NCI-H510A treated with DMSO at 0.1 percent for 48 hours (cell line): Measurements from ENCODE around the gene CLIP1.
"Not testable (repeated sequence)": the region's sequence is repeated elsewhere in the genome, so short reads cannot be mapped to it uniquely, and the experiment has no call there.

Experiments
- DNase-seq: peaks from one replicate; lab custom pipeline; 2025; lab: John Stamatoyannopoulos, UW

The CLIP1 gene

GRCh38 chr12:122435186-122435585 lies 12.7 kb upstream of the CLIP1 start:
- no peak for DNase-seq

GRCh38 chr12:122429043-122429442 lies 6.6 kb upstream of the CLIP1 start:
- DNase-seq: not testable (repeated sequence)

- DNase-seq: no peak
Measured at GRCh38 chr12:122427403-122427802, 4.9 kb upstream of the CLIP1 start.

GRCh38 chr12:122423258-122424165 lies 1.0 kb upstream of the CLIP1 start:
- DNase-seq: peak; percentile 54

- DNase-seq: no peak
Measured at GRCh38 chr12:122422730-122423257, 325 bp upstream of the CLIP1 start.

GRCh38 chr12:122421187-122421820 lies 1.2 kb downstream of the CLIP1 start:
- peak; percentile 61 for DNase-seq

GRCh38 chr12:122420471-122421162 lies 1.9 kb downstream of the CLIP1 start:
- DNase-seq: no peak

GRCh38 chr12:122419094-122419493 lies 3.4 kb downstream of the CLIP1 start:
- not testable (repeated sequence) for DNase-seq

GRCh38 chr12:122415665-122416064 lies 6.8 kb downstream of the CLIP1 start:
- not testable (repeated sequence) for DNase-seq

- no peak for DNase-seq
Measured at GRCh38 chr12:122413516-122414404, 8.7 kb downstream of the CLIP1 start.

GRCh38 chr12:122412851-122413433 lies 9.5 kb downstream of the CLIP1 start:
- no peak for DNase-seq

GRCh38 chr12:122411537-122411936 lies 10.9 kb downstream of the CLIP1 start:
- DNase-seq: no peak

- no peak for DNase-seq
Measured at GRCh38 chr12:122407208-122407607, 15.3 kb downstream of the CLIP1 start.

GRCh38 chr12:122406701-122407164 lies 15.7 kb downstream of the CLIP1 start:
- no peak for DNase-seq

GRCh38 chr12:122403831-122404230 lies 18.6 kb downstream of the CLIP1 start:
- DNase-seq: no peak

GRCh38 chr12:122403115-122403770 lies 19.2 kb downstream of the CLIP1 start:
- no peak for DNase-seq

GRCh38 chr12:122402264-122402663 lies 20.2 kb downstream of the CLIP1 start:
- no peak for DNase-seq

GRCh38 chr12:122399592-122400373 lies 22.7 kb downstream of the CLIP1 start:
- DNase-seq: peak; percentile 93

- DNase-seq: peak; percentile 73
Measured at GRCh38 chr12:122399254-122399591, 23.2 kb downstream of the CLIP1 start.

GRCh38 chr12:122397981-122398380 lies 24.5 kb downstream of the CLIP1 start:
- DNase-seq: not testable (repeated sequence)
